ENCODE measurements around the gene SSRP1.

SSRP1 gene

DNA sequence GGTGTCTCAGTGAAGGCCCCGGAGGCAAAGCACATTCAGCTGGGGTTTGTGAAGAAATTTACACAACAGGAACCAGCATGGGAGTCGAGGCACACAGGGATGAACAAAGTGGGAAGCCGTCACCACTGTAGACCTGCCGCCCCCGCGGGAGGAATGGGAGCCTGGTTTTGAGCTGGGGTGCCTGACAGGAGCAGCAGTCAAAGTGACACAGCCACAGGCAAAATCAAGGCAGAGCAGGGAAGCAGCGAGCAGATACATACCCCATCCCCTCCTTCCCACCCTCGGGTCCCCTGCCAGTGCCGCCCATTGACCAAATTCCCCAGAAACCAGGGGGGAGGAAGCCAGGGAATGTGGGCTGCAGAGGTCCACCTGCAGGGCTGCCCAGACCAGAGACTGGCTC lies 23.3 kb upstream of the SSRP1 start:
- Histone ChIP-seq H3K4me3 (ENCODE audit: low read depth, low read length) (no peak overlapping the region), H3K27ac (ENCODE audit: low read depth, low read length) (no peak overlapping the region), H3K9ac (ENCODE audit: low read depth, low read length) (no peak overlapping the region), H3K4me1 (ENCODE audit: control insufficient read depth, insufficient read depth, low read length) (peaks cover 10% of the 10 kb centered on the region), H3K9me3 (ENCODE audit: control insufficient read depth, insufficient read depth, low read length) (no peaks in the 10 kb centered on the region), H3K36me3 (ENCODE audit: control insufficient read depth, insufficient read depth, low read length) (no peaks in the 10 kb centered on the region), H3K27me3 (ENCODE audit: control insufficient read depth, insufficient read depth, low read length) (no peaks in the 10 kb centered on the region)

DNA sequence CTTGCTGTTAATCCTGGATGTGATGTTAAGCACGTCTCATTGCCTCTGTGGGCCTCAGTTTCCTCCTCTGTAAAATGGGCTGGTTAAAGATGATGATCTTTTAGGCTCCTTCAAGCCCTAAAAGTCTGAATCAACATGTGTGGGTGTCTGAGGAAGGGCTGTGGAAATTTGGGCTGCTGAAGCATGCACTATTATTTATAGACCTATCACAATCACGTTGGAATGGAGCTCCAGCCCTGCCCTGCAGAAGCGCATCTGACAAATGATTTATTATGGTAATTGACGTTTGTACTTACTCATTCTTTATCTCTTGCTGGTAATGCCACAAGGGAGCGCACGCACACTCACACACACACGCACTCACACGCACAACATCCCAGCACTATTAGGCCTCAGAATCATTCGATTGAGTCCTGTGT lies 22.9 kb upstream of the SSRP1 start:
- Histone ChIP-seq H3K27ac (ENCODE audit: low read depth, low read length) (no peak overlapping the region), H3K36me3 (ENCODE audit: control insufficient read depth, insufficient read depth, low read length) (no peaks in the 10 kb centered on the region), H3K9me3 (ENCODE audit: control insufficient read depth, insufficient read depth, low read length) (no peaks in the 10 kb centered on the region), H3K9ac (ENCODE audit: low read depth, low read length) (no peak overlapping the region), H3K4me3 (ENCODE audit: low read depth, low read length) (no peak overlapping the region), H3K4me1 (ENCODE audit: control insufficient read depth, insufficient read depth, low read length) (peaks cover 10% of the 10 kb centered on the region), H3K27me3 (ENCODE audit: control insufficient read depth, insufficient read depth, low read length) (no peaks in the 10 kb centered on the region)

DNA sequence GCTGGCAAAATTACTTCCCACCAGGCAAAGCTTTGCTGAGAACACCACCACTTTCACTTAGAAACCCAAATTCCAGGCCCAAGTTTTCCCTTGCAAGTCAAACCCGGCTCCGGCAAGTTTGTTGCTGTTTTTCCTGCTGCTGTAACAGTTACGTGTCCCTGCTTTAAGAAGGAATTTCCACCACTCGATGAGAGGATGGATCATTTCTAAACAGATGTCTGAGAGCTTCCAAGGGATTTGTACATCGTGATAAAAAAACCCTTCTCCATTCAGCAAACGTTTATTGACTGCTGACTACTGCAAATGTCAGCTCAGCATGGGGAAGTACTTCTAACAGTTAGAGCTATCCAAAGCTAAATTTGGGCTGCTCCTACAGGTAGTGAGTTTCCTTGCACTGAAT lies 22.2 kb upstream of the SSRP1 start:
- peaks cover 15% of the 10 kb centered on the region for H3K4me1 ChIP-seq (ENCODE audit: control insufficient read depth, insufficient read depth, low read length)
- H3K27me3 ChIP-seq (ENCODE audit: control insufficient read depth, insufficient read depth, low read length), result no peaks in the 10 kb centered on the region
- H3K4me3 ChIP-seq (ENCODE audit: low read depth, low read length), result no peak overlapping the region
- H3K9me3 ChIP-seq (ENCODE audit: control insufficient read depth, insufficient read depth, low read length), result no peaks in the 10 kb centered on the region
- H3K27ac ChIP-seq (ENCODE audit: low read depth, low read length), result no peak overlapping the region
- no peaks in the 10 kb centered on the region for H3K36me3 ChIP-seq (ENCODE audit: control insufficient read depth, insufficient read depth, low read length)
- no peak overlapping the region for H3K9ac ChIP-seq (ENCODE audit: low read depth, low read length)

DNA sequence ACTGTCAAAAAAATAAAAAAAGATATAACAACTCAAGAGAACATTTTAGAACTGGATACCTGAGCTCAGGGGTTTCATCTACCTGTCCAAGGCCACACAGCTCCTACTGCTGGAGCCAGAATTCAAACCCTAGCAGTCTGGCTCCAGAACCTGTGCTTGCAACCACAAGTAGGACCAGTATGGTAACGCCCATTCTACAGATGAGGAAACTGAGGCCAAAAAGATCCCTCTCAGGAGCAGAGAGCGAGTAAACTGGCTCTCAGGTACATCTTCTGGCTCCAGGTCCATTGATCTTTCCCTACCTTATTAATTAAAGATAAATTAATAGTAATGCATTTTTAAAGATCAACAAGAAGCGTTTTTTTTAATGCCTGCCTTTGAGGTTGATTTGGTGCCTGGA lies 21.6 kb upstream of the SSRP1 start:
- Histone ChIP-seq H3K27me3 (ENCODE audit: control insufficient read depth, insufficient read depth, low read length) (no peaks in the 10 kb centered on the region), H3K4me1 (ENCODE audit: control insufficient read depth, insufficient read depth, low read length) (peaks cover 15% of the 10 kb centered on the region), H3K9ac (ENCODE audit: low read depth, low read length) (no peak overlapping the region), H3K27ac (ENCODE audit: low read depth, low read length) (no peak overlapping the region), H3K9me3 (ENCODE audit: control insufficient read depth, insufficient read depth, low read length) (no peaks in the 10 kb centered on the region), H3K36me3 (ENCODE audit: control insufficient read depth, insufficient read depth, low read length) (no peaks in the 10 kb centered on the region), H3K4me3 (ENCODE audit: low read depth, low read length) (no peak overlapping the region)

DNA sequence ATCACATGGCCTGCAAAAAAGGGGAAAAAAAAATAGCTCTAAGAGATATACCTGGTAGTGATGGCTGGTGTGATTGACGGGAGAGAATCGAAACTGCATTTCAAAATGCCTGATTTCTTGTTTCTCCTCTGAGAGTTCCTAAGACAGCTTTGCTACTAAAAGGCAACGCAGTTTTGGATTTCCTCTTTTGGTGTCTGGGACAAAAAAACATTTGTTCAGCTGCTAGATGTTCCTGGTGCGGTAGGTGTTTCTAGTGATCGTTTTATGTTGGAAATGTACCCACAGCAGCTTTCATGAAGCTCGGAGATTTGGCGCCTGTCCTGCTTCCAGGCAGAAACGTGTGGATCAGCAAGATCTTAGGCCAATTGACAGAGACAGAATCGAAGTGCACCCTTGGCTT lies 20.6 kb upstream of the SSRP1 start:
- no peaks in the 10 kb centered on the region for H3K36me3 ChIP-seq (ENCODE audit: control insufficient read depth, insufficient read depth, low read length)
- no peak overlapping the region for H3K9ac ChIP-seq (ENCODE audit: low read depth, low read length)
- H3K4me3 ChIP-seq (ENCODE audit: low read depth, low read length), result no peak overlapping the region
- H3K9me3 ChIP-seq (ENCODE audit: control insufficient read depth, insufficient read depth, low read length), result no peaks in the 10 kb centered on the region
- peaks cover 15% of the 10 kb centered on the region for H3K4me1 ChIP-seq (ENCODE audit: control insufficient read depth, insufficient read depth, low read length)
- no peaks in the 10 kb centered on the region for H3K27me3 ChIP-seq (ENCODE audit: control insufficient read depth, insufficient read depth, low read length)
- no peak overlapping the region for H3K27ac ChIP-seq (ENCODE audit: low read depth, low read length)

DNA sequence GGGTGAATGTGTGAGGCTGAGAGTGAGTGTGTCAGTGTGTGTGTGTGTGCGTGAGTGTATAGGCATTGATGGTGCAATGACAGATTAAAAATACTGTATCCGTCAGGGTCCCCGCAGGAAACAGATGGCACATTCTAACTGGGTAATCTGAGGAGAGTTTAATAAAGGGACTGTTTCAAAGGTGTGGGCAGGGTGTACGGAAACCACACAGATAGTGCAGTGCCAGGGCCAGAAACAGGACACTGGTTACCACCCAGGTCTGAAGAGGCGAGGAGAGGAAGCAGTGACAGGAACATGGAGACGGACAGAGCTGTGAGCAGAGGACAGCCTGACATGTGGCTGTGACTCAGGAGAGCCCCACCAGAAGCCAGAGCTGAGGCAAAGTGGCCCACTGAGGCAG lies 19.0 kb upstream of the SSRP1 start:
- no peaks in the 10 kb centered on the region for H3K9me3 ChIP-seq (ENCODE audit: control insufficient read depth, insufficient read depth, low read length)
- H3K36me3 ChIP-seq (ENCODE audit: control insufficient read depth, insufficient read depth, low read length), result no peaks in the 10 kb centered on the region
- H3K27me3 ChIP-seq (ENCODE audit: control insufficient read depth, insufficient read depth, low read length), result no peaks in the 10 kb centered on the region
- H3K27ac ChIP-seq (ENCODE audit: low read depth, low read length), result no peak overlapping the region
- H3K9ac ChIP-seq (ENCODE audit: low read depth, low read length), result no peak overlapping the region
- H3K4me1 ChIP-seq (ENCODE audit: control insufficient read depth, insufficient read depth, low read length), result peaks cover 10% of the 10 kb centered on the region; the same call in 1 of the 2 replicates
- no peak overlapping the region for H3K4me3 ChIP-seq (ENCODE audit: low read depth, low read length)

DNA sequence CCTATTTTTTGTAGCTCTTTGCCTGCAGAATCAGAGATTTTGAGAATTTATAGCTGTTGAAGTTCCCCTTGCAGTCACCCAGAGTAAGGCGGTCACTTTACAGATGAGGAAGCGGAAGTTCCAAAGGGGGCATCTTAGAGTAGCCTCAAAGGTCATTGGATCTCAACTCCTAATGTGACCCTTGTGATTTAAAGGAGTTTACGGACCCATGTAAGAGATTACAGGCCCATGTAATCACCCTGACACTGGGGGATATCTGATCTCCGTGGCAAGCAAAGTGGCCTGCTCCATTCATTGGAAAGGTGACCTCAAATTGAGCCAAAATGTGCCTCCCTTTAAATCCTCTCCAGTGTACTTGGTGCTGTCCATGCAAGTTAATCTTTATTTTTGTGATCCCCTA lies 18.2 kb upstream of the SSRP1 start:
- H3K4me3 ChIP-seq (ENCODE audit: low read depth, low read length), result no peak overlapping the region
- no peaks in the 10 kb centered on the region for H3K9me3 ChIP-seq (ENCODE audit: control insufficient read depth, insufficient read depth, low read length)
- peaks cover 5% of the 10 kb centered on the region; the same call in 1 of the 2 replicates for H3K4me1 ChIP-seq (ENCODE audit: control insufficient read depth, insufficient read depth, low read length)
- H3K27ac ChIP-seq (ENCODE audit: low read depth, low read length), result no peak overlapping the region
- no peak overlapping the region for H3K9ac ChIP-seq (ENCODE audit: low read depth, low read length)
- H3K36me3 ChIP-seq (ENCODE audit: control insufficient read depth, insufficient read depth, low read length), result no peaks in the 10 kb centered on the region
- H3K27me3 ChIP-seq (ENCODE audit: control insufficient read depth, insufficient read depth, low read length), result no peaks in the 10 kb centered on the region

DNA sequence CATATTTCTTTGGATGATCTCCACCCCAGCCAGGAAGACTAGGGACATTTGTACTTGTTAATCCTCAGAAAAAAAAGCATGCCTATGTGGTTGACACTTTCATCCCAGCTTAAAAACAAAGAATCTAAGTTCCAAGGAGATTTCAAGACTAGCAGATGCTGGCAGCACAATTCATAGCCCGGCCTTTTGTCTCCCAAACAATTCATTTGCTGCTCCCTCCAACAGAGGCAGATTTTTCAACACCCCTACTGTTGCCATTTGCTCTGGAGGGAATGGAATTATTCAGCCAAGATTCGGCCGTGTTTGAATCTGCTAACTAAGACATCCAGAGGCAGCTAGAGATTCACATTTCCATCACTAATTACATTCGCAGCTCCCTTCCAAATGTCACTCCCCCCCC lies 17.8 kb upstream of the SSRP1 start:
- Histone ChIP-seq H3K4me3 (ENCODE audit: low read depth, low read length) (no peak overlapping the region), H3K9me3 (ENCODE audit: control insufficient read depth, insufficient read depth, low read length) (no peaks in the 10 kb centered on the region), H3K9ac (ENCODE audit: low read depth, low read length) (no peak overlapping the region), H3K27me3 (ENCODE audit: control insufficient read depth, insufficient read depth, low read length) (no peaks in the 10 kb centered on the region), H3K4me1 (ENCODE audit: control insufficient read depth, insufficient read depth, low read length) (peaks cover 5% of the 10 kb centered on the region; the same call in 1 of the 2 replicates), H3K36me3 (ENCODE audit: control insufficient read depth, insufficient read depth, low read length) (no peaks in the 10 kb centered on the region), H3K27ac (ENCODE audit: low read depth, low read length) (no peak overlapping the region)

DNA sequence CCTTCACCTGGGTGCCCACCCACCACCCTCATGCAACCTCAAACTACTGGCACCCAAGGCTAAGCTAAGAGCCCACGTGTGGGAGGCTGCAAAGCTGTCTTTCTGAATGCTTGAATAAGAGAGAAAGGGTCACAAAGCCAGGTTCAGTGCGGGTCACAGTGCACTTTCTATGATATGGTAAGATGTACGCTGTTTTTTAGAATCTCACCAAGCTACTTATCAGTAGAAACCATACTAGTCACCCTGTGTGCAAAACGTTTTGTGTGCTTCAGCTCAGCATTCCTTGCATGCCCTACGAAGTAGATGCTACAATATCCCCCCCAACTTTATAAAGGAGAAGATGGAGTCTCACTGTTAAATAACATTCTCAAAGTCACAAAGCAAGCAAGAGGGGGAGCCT lies 17.3 kb upstream of the SSRP1 start:
- H3K4me1 ChIP-seq (ENCODE audit: control insufficient read depth, insufficient read depth, low read length), result peaks cover 5% of the 10 kb centered on the region; the same call in 1 of the 2 replicates
- peaks cover 1% of the 10 kb centered on the region; the same call in 1 of the 2 replicates for H3K27me3 ChIP-seq (ENCODE audit: control insufficient read depth, insufficient read depth, low read length)
- H3K9ac ChIP-seq (ENCODE audit: low read depth, low read length), result no peak overlapping the region
- no peaks in the 10 kb centered on the region for H3K9me3 ChIP-seq (ENCODE audit: control insufficient read depth, insufficient read depth, low read length)
- H3K36me3 ChIP-seq (ENCODE audit: control insufficient read depth, insufficient read depth, low read length), result no peaks in the 10 kb centered on the region
- no peak overlapping the region for H3K4me3 ChIP-seq (ENCODE audit: low read depth, low read length)
- H3K27ac ChIP-seq (ENCODE audit: low read depth, low read length), result no peak overlapping the region

DNA sequence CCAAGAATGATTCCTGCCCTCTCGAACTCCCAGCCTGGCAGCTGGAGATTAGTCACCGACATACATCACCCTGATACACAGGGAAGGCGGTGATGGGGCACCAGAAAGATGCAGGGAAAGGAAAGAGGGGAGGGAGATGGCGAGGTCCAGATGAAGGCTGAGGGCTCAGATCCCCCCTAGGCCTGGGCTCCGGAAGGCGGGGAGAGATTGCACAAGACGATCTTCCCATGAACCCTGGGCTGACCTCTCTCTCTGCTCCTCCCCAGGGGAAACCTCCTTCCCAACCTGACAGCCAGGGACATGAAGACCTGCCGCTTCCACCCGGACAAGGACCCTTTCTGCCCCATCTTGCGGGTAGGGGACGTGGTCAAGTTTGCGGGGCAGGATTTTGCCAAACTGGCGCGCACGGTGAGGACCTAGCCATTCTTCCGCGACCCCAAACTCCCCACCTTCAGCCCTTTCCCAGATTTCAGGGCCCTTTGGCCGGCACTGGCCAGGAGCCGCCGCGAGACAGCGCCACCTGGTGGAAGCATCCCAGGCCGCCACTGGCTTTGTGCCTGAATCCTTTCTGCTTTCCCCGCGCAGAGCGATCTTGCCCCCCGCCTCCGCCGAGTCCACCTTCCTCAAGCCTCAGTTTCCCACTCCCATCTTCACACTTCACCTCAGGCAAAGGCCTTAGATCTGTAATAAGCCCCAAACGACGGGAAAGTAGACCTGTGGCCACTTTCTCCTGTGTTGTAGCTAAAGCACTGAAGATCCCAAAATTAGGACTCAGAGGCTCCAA lies 14.0 kb upstream of the SSRP1 start:
- H3K9me3 ChIP-seq (ENCODE audit: control insufficient read depth, insufficient read depth, low read length), result no peaks in the 10 kb centered on the region
- no peak overlapping the region for H3K9ac ChIP-seq (ENCODE audit: low read depth, low read length)
- H3K27me3 ChIP-seq (ENCODE audit: control insufficient read depth, insufficient read depth, low read length), result peaks cover 10% of the 10 kb centered on the region; the same call in 1 of the 2 replicates
- no peaks in the 10 kb centered on the region for H3K36me3 ChIP-seq (ENCODE audit: control insufficient read depth, insufficient read depth, low read length)
- peak overlapping the region; percentile 54 for H3K4me3 ChIP-seq (ENCODE audit: low read depth, low read length)
- H3K27ac ChIP-seq (ENCODE audit: low read depth, low read length), result no peak overlapping the region
- H3K4me1 ChIP-seq (ENCODE audit: control insufficient read depth, insufficient read depth, low read length), result peaks cover 8% of the 10 kb centered on the region

DNA sequence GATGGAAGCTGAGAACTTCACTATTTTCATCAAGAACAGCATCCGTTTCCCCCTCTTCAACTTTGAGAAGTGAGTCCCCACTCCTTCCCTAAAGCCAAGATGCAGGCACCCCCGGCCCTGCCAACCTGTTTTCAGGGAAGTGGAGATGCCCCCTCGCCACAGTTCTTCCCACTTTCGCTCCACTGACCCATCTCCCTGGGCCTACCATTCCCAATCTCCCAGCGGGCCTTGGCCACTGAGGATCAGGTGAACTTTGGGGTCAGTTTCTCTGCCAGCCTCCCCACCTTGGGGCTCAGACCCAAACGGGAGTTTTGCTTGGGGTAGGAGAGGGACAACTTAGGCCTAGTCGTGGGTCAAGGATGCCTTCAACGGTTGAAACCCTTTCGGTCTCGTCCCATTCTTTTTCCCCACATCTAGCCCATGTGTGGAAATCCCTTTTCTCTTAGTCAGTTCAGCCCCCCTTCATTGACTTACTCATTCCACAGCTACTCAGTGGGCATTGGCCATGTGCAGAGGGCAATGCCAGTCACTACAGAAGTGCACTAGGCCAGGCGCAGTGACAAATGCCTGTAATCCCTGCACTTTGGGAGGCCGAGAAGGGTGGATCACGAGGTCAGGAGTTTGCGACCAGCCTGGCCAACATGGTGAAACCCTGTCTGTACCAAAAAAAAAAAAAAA lies 13.1 kb upstream of the SSRP1 start:
- Histone ChIP-seq H3K4me1 (ENCODE audit: control insufficient read depth, insufficient read depth, low read length) (peaks cover 10% of the 10 kb centered on the region), H3K36me3 (ENCODE audit: control insufficient read depth, insufficient read depth, low read length) (no peaks in the 10 kb centered on the region), H3K27ac (ENCODE audit: low read depth, low read length) (no peak overlapping the region), H3K4me3 (ENCODE audit: low read depth, low read length) (no peak overlapping the region), H3K27me3 (ENCODE audit: control insufficient read depth, insufficient read depth, low read length) (peaks cover 11% of the 10 kb centered on the region; the same call in 1 of the 2 replicates), H3K9me3 (ENCODE audit: control insufficient read depth, insufficient read depth, low read length) (no peaks in the 10 kb centered on the region), H3K9ac (ENCODE audit: low read depth, low read length) (no peak overlapping the region)
